Suppressor macrophage (primary cell): ENCODE measurements around the gene SNRPF.
A peak's percentile ranks its signal among the peaks of the same experiment; 100 is the strongest.
"Not testable (repeated sequence)": the region's sequence is repeated elsewhere in the genome, so short reads cannot be mapped to it uniquely, and the experiment has no call there.

ENCODE experiments used
- DNase-seq, 4 experiments: peaks; one replicate each; pipeline ENCODE4 v3.0.0-alpha.2; 2020 to 2022
- total RNA-seq, 17 experiments: gene quantifications; one replicate each; lab custom pipeline; 2026; ENCODE audit warnings: mixed read lengths in 6 of 17, inconsistent platforms in 3 of 17; lab: John Stamatoyannopoulos, UW

The SNRPF gene
- total RNA-seq: 4.6 to 20.6 (median 12.4) reads per million in 17 experiments

DNA sequence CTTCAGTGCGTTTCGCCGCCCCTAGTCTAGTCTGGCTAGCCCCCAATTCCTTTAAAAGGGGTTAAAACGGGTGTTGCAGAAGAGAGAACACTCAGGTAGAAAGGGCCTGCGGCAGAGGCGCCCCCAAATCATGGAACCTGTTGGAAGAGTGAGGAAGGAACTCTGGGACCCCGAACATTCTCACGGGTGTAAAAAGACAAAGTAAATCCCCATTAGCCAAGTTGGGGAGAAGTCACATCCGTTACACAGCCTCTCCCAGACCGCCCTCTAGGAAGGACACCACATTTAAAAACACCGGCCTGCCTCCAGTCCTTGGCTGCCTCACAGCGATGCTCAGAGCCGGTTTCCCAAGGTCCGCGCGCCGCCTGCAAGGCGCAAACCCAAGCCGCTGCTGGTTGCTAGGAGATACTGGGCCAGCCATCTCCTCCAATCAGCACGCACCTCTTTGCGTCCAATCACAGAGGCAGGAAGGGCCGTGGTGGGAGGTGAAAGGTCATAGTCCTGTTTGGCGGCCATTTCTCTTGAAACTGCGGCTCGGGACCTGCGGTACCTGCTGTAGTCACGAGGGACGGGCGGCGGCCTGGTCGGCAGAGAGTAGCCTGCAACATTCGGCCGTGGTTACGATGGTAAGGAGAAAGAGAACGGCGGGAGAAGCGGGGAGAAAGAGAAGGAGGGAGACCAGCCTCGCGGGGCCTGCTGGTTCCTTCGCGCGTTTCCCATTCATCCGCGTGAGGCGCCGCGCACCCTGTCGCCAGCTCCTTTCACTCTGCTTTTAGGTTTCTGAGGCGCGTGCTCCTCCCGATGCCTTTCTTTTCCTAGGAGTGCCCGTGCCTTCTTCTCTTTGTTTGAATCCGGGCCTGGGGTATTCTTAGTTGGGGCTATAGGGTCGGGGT is at the start of gene SNRPF:
Gene SNRPF, plus strand, starts transcription at position 502 of the 893 bp plus-strand sequence. Its CDS starts 122 bp downstream, at position 624.
- DNase-seq: peak; percentile 96 to 98 (median 96)

- DNase-seq: no peak
Observed at GRCh38 chr12:95809000-95809680, 49.6 kb upstream of the SNRPF start.

GRCh38 chr12:95810411-95810810 is 48.3 kb upstream of the SNRPF start:
- no peak for DNase-seq

- not testable (repeated sequence) for DNase-seq
Observed at GRCh38 chr12:95812155-95812554, 46.6 kb upstream of the SNRPF start.

- peak in 2 of 4 experiments; percentile 13 to 22 for DNase-seq
Observed at GRCh38 chr12:95815632-95816212, 43.0 kb upstream of the SNRPF start.

- peak; percentile 44 to 61 (median 51) for DNase-seq
Observed at GRCh38 chr12:95820096-95820703, 38.6 kb upstream of the SNRPF start.

DNA sequence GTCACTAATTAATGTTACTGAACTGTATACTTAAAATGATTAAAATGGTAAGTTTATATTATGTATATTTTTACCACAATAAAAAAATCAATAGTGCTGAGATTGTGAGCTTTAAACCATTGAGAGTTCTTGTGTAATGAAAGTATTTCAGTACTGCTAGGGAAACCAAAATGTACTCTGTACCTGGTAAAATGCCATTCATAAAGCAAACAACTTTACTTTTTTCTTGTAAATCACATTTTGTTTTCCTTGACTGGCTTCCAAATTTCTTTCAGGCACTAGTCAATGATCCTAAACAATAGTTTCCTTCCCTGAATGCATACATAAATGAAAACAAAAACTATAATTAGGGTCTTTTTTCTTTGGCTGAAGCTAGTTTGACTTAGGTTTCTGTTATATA is 29.4 kb upstream of the SNRPF start:
- DNase-seq: no peak

GRCh38 chr12:95830335-95831089 is 28.2 kb upstream of the SNRPF start:
- DNase-seq: no peak

- no peak for DNase-seq
Observed at GRCh38 chr12:95834572-95834971, 24.2 kb upstream of the SNRPF start.

GRCh38 chr12:95836185-95836609 is 22.6 kb upstream of the SNRPF start:
- DNase-seq: no peak

DNA sequence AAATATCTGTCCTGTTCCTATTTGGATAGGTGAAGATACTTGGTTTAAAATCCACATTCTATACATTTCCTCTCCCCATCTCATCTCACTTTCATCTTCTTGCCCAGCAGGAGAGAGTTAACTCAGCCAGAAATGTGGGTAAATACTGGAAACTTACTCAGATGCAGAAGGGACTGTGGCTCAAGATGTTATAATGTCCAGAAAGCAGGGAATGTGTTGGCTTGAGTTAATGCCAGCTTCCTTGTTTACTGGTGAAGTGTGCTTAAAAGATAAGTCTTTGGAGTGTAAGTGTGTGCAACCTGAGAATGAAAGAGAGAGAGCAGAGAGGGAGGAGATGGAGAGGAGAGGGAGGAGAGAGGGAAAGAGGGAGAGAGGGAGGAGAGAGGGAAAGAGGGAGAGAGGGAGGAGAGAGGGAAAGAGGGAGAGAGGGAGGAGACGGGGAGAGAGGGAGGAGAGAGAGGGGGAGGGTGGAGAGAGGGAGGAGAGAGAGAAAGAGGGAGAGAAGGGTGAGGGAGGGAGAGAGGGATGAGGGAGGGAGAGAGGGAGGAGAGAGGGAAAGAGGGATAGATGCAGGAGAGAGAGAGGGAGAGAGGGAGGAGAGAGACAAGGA is 22.0 kb upstream of the SNRPF start:
- no peak for DNase-seq

- no peak for DNase-seq
Observed at GRCh38 chr12:95837240-95838038, 21.3 kb upstream of the SNRPF start.

- DNase-seq: no peak
Observed at GRCh38 chr12:95838125-95838524, 20.6 kb upstream of the SNRPF start.

DNA sequence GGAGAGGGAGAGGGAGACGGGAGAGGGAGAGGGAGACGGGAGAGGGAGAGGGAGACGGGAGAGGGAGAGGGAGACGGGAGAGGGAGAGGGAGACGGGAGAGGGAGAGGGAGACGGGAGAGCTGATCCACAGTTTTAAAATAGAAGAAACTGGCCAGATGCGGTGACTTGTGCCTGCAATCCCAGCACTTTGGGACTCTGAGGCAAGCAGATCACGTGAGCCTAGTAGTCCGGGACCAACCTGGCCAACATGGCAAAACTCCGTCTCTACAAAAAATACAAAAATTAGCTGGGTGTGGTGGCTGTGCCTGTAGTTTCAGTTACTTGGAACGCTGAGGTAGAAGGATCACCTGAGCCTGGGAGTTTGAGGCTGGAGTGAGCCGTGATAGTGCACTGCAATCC is 16.3 kb upstream of the SNRPF start:
- not testable (repeated sequence) for DNase-seq

DNA sequence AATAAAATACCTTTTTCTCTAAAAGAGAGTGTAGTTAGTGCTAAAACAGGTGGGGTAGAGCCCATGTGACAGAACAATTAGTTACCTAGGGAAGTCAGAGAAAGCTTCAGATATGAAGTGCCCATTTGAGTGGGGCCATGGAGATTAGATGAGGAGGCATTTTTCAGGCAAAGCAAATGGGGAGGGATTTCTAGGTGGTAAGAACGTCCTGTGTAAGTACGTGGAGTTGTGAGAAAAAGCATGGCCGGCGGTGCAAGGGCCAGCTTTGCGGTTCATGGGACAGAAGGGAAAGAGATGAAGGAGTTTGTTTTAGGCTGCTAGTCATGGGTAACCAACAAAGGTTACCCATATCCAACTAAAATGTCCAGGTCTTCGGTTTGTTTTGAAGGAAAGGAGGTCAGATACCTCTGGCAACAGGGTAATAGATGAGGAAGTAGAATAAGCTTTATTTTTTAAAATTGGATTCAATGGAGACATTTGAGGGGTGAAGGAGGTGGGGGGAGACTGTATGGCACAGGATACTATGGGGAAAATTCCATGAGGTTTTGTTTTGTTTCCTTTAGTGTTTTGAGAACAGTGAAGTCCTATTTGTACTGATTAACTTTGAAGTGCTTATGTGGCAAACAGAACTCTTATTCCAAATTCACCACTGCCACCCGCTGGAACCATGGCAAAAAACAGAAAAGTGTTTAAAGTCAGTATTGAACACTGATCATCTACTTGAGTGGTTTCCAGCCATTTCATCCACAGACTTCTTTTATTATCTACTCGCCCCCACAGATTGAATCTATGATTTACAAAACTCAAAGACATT is 10.0 kb upstream of the SNRPF start:
- DNase-seq: no peak

GRCh38 chr12:95851606-95852005 is 7.1 kb upstream of the SNRPF start:
- no peak for DNase-seq

- DNase-seq: no peak
Observed at GRCh38 chr12:95852133-95852532, 6.6 kb upstream of the SNRPF start.

DNA sequence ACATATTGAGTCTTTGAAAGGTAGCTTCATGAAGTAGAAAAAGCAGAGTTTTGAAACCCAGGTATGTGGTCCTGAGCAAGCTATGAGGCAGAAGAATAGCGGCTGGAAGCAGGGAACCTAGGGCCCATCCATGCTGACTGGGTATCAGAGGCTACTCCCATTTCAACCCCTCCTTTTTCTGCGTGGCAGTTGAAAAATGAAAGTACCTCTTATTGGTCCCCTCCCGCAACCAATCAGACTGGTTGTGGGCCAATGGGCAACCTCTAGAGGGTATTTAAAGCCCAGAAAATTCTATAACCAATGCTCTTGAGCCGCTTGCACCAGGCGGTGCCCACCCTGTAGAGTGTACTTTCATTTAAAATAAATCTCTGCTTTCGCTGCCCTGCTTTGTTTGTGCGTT is 1.6 kb upstream of the SNRPF start:
- DNase-seq: no peak

DNA sequence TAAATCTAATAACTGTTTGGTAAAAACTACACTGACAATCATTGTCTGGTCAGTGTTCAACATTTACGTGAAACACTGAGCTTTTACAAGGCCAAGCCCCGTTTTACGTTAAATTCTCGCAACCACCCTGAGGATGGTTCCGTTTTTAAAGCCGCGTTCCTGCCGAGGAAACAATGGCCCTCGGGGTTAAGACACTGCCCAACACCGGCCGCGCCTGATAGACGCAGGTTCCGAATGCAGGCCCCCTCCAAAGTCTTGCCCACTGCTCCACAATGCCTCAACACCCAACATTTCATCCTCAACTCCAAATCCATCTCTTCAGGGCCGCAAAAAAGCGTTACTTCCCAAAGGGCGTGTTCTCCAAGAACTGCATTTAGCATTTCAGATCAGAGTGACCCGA is 953 bp upstream of the SNRPF start:
- DNase-seq: peak in 3 of 4 experiments; percentile 15 to 25 (median 21)

GRCh38 chr12:95859344-95859816 is 628 bp downstream of the SNRPF start:
- peak in 3 of 4 experiments; percentile 7 to 13 (median 12) for DNase-seq
